Endothelial cell of umbilical vein (primary cell): Measurements from ENCODE around the gene WIPF3. TPM values are rescaled to one million over a fixed set of nuclear protein-coding genes. Genes with fewer than 3 reads are reported as not detected.

Source experiments
- BruUV-seq: library from RNA; stranded (reverse); fragments of 400-500 nt; replicated peaks from 2 replicates; lab custom pipeline; 2021; lab: Mats Ljungman, UMichigan
- CTCF ChIA-PET: fragments of 300-600, 350-600 bp; sonication (Branson Sonifier 250); formaldehyde crosslinking; loops from one replicate; lab custom pipeline; 2021; ENCODE audit warnings: antibody characterized with exemption, inconsistent platforms; lab: Charles Lee
- POLR2A ChIA-PET: fragments of 300-600, 350-600 bp; sonication (Branson Sonifier 250); formaldehyde crosslinking; loops from one replicate; lab custom pipeline; 2021; ENCODE audit warnings: antibody characterized with exemption, inconsistent platforms; lab: Charles Lee
- DNase-seq: peaks from one replicate; pipeline ENCODE4 v3.0.0-alpha.2; 2011; ENCODE audit warnings: low read depth, low spot score
- FAIRE-seq: peaks from 2 replicates; lab custom pipeline; 2011; peaks lifted over from hg19 to GRCh38; lab: Jason Lieb, UNC
- H2AFZ ChIP-seq: 2 replicates; pipeline ENCODE4 v1.6.0; 2012; ENCODE audit warnings: low read depth, low read length, control low read depth, inconsistent platforms
- H3K27ac ChIP-seq: 2 replicates; pipeline ENCODE4 v1.5.1; 2011; ENCODE audit warnings: low read depth, mild to moderate bottlenecking, control low read depth, low read length, moderate library complexity; ENCODE audit not compliant: insufficient read depth
- H3K27me3 ChIP-seq, 2 experiments: 2 replicates each; pipeline versions ENCODE4 v1.6.0 to v1.6.1; 2011; ENCODE audit warnings: low read length in 2 of 2, mixed read lengths in 1 of 2; ENCODE audit not compliant: control insufficient read depth in 2 of 2, insufficient read depth in 2 of 2
- H3K36me3 ChIP-seq, 2 experiments: 2 replicates in 1 of 2; 3 replicates in 1 of 2; pipeline ENCODE4 v1.5.1; 2011; ENCODE audit warnings: low read length in 2 of 2, mild to moderate bottlenecking in 1 of 2, moderate library complexity in 1 of 2; ENCODE audit not compliant: control insufficient read depth in 2 of 2, insufficient read depth in 2 of 2; ENCODE audit errors: extremely low read depth in 1 of 2
- H3K4me1 ChIP-seq: 3 replicates; pipeline ENCODE4 v1.5.1; 2011; ENCODE audit warnings: mild to moderate bottlenecking, low read length; ENCODE audit not compliant: control insufficient read depth, insufficient read depth; ENCODE audit errors: extremely low read depth
- H3K4me2 ChIP-seq: 2 replicates; pipeline ENCODE4 v1.6.1; 2011; ENCODE audit warnings: low read length, control low read depth, mixed read lengths; ENCODE audit not compliant: insufficient read depth
- H3K4me3 ChIP-seq, 3 experiments: fragments of 200-600 bp in 1 of 3; sonication (generic), shearing (Covaris generic) in 1 of 3; replicated peaks in 1 of 3; 2 replicates each; pipeline ENCODE4 v1.5.1; 2011 to 2016; ENCODE audit warnings: control low read depth in 3 of 3, low read length in 3 of 3, mild to moderate bottlenecking in 2 of 3, inconsistent platforms in 1 of 3, low read depth in 1 of 3, moderate library complexity in 1 of 3; ENCODE audit not compliant: insufficient read depth in 1 of 3
- H3K79me2 ChIP-seq: 2 replicates; pipeline ENCODE4 v1.6.0; 2012; ENCODE audit warnings: low read length, inconsistent platforms; ENCODE audit not compliant: control insufficient read depth, insufficient read depth
- H3K9ac ChIP-seq: replicated peaks from 2 replicates; pipeline ENCODE3; 2011; ENCODE audit warnings: low read length, control low read depth; ENCODE audit not compliant: insufficient read depth; ENCODE audit errors: extremely low read depth
- H3K9me1 ChIP-seq: replicated peaks from 3 replicates; pipeline ENCODE4 v1.6.0; 2011; ENCODE audit warnings: mild to moderate bottlenecking, low read length; ENCODE audit not compliant: control insufficient read depth, insufficient read depth; ENCODE audit errors: extremely low read depth
- H3K9me3 ChIP-seq: replicated peaks from 2 replicates; pipeline ENCODE4 v1.5.1; 2012; ENCODE audit warnings: low read length, inconsistent platforms; ENCODE audit not compliant: control insufficient read depth, insufficient read depth
- H4K20me1 ChIP-seq: replicated peaks from 2 replicates; pipeline ENCODE3; 2011; ENCODE audit warnings: mild to moderate bottlenecking, low read length; ENCODE audit not compliant: control insufficient read depth, insufficient read depth; ENCODE audit errors: extremely low read depth
- EZH2 ChIP-seq: IDR thresholded peaks from 2 replicates; pipeline ENCODE4 v1.6.1; 2012; ENCODE audit warnings: borderline replicate concordance, low read depth, mild to moderate bottlenecking, moderate library complexity, low read length, inconsistent platforms; ENCODE audit not compliant: severe bottlenecking
- FOS ChIP-seq: IDR thresholded peaks from 2 replicates; pipeline ENCODE4 v1.6.1; 2011; ENCODE audit warnings: mild to moderate bottlenecking, low read length, moderate library complexity, borderline replicate concordance; ENCODE audit not compliant: insufficient read depth
- MYC ChIP-seq: IDR thresholded peaks from one replicate; pipeline ENCODE4 v1.6.1; 2011; ENCODE audit warnings: mild to moderate bottlenecking, low read depth, low read length
- POLR2A ChIP-seq: IDR thresholded peaks from 2 replicates; pipeline ENCODE4 v1.6.1; 2012; ENCODE audit warnings: low read depth, mild to moderate bottlenecking, control low read depth, low read length
- POLR2AphosphoS5 ChIP-seq: IDR thresholded peaks from 2 replicates; pipeline ENCODE4 v1.6.1; 2012; ENCODE audit warnings: low read depth, mild to moderate bottlenecking, control low read depth, low read length, moderate library complexity; ENCODE audit not compliant: insufficient read depth
- dilution Hi-C: fragments of 300-500 bp; cut with MboI; formaldehyde crosslinking; loops from one replicate; pipeline ENCODE4 v1.15.0; 2019; ENCODE audit warnings: low sequenced_read_pairs; ENCODE audit not compliant: extremely low pct_ligation_motif_present
- intact Hi-C: fragments of 100-400 bp; cut with micrococcal nuclease; formaldehyde crosslinking; loops from one replicate; pipeline ENCODE4 v1.10.0; 2022
- polyA plus RNA-seq, 4 experiments: library from polyadenylated mRNA; depleted of rRNA in 3 of 4; stranded (reverse) in 3 of 4; unstranded in 1 of 4; fragments of >200 nt; gene quantifications; 2 replicates each; pipeline versions ENCODE4 v1.2.1 to v1.2.3, GENCODE V29; 2011 to 2012; ENCODE audit warnings: missing spikeins in 1 of 4
- total RNA-seq: library from RNA; stranded (reverse); gene quantifications from 2 replicates; pipeline ENCODE4 v1.2.3, GENCODE V29; 2021

Gene WIPF3
- total and polyA plus RNA-seq, 2 donors (not counting 3 experiments of a cell fraction or from before 2014, with no cell fraction given), result 0.01 to 0.35 TPM

- BruUV-seq, result no TSS peak
- no peak overlapping the region for H3K4me2 ChIP-seq
- CTCF ChIA-PET, result interaction anchor here (1.2 to 1.5 kb wide), 2 partner anchors 29 to 124 kb away, joined by 3 to 4 read pairs; no protein-coding TSS in a partner anchor
Observed at GRCh38 chr7:29950480-29950879, 144.2 kb downstream of the WIPF3 start.

GRCh38 chr7:29951206-29951605 lies 144.9 kb downstream of the WIPF3 start:
- no peaks in the 10 kb centered on the region for H3K9me3 ChIP-seq
- H3K36me3 ChIP-seq, result peaks cover 16 to 23% of the 10 kb centered on the region in 2 experiments
- POLR2A ChIA-PET, result no interaction called here

More at GRCh38 chr7:29950480-29950879, 144.2 kb downstream of the WIPF3 start:
- no peaks in the 10 kb centered on the region for H3K79me2 ChIP-seq
- H3K4me3 ChIP-seq, result no peak overlapping the region
- no peaks in the 10 kb centered on the region for H3K27me3 ChIP-seq
- dilution Hi-C loops (no loop called here), intact Hi-C loops (no loop called here)
- H3K27ac ChIP-seq, result no peak overlapping the region
- no peak overlapping the region for H3K9ac ChIP-seq
- no peak for DNase-seq
- H4K20me1 ChIP-seq, result no peaks in the 10 kb centered on the region
- no peak for TF ChIP-seq POLR2A
- TF ChIP-seq MYC, result no peak
- TF ChIP-seq EZH2, result no peak
- no peak for TF ChIP-seq POLR2AphosphoS5
- no peaks in the 10 kb centered on the region for H3K4me1 ChIP-seq
- peaks cover 18 to 23% of the 10 kb centered on the region in 2 experiments for H3K36me3 ChIP-seq
- POLR2A ChIA-PET, result no interaction called here
- H2AFZ ChIP-seq, result no peak overlapping the region
- H3K9me3 ChIP-seq, result no peaks in the 10 kb centered on the region
- FAIRE-seq, result no peak
- H3K9me1 ChIP-seq, result no peaks in the 10 kb centered on the region

More at GRCh38 chr7:29951206-29951605, 144.9 kb downstream of the WIPF3 start:
- H4K20me1 ChIP-seq, result no peaks in the 10 kb centered on the region
- H3K79me2 ChIP-seq, result no peaks in the 10 kb centered on the region
- H3K27ac ChIP-seq, result no peak overlapping the region
- DNase-seq (no peak), FAIRE-seq (no peak)
- H3K27me3 ChIP-seq, result no peaks in the 10 kb centered on the region
- no peak overlapping the region for H3K4me2 ChIP-seq
- no peak overlapping the region for H2AFZ ChIP-seq
- dilution Hi-C loops, result no loop called here
- H3K4me1 ChIP-seq, result no peaks in the 10 kb centered on the region
- H3K9me1 ChIP-seq, result no peaks in the 10 kb centered on the region
- intact Hi-C loops, result no loop called here
- BruUV-seq, result no TSS peak
- no peak overlapping the region for H3K4me3 ChIP-seq
- CTCF ChIA-PET, result interaction anchor here (0.6 to 1.5 kb wide), 3 partner anchors 30 to 123 kb away, joined by 3 to 4 read pairs (median 3); no protein-coding TSS in a partner anchor
- H3K9ac ChIP-seq, result no peak overlapping the region
- no peak for TF ChIP-seq FOS
